CD14-positive monocyte (primary cell): ENCODE measurements around the gene ELAVL1. TPM values are rescaled to one million over a fixed set of nuclear protein-coding genes. Genes with fewer than 3 reads are reported as not detected.

Source experiments
- DNase-seq, 3 donors: peaks; one replicate each; pipeline ENCODE4 v3.0.0-alpha.2; 2011 to 2022
- H2AFZ ChIP-seq: 2 replicates; pipeline ENCODE4 v1.6.0; 2012; ENCODE audit warnings: mild to moderate bottlenecking, low read depth, low read length, inconsistent platforms; ENCODE audit not compliant: insufficient read depth, poor library complexity, severe bottlenecking
- H3K27ac ChIP-seq, 2 donors: 1 replicate in 1 of 2; 2 replicates in 1 of 2; pipeline ENCODE4 v1.5.1; 2012 to 2013; ENCODE audit warnings: low read length in 2 of 2, control low read depth in 1 of 2, inconsistent platforms in 1 of 2, low read depth in 1 of 2, mild to moderate bottlenecking in 1 of 2
- H3K27me3 ChIP-seq, 2 donors: one replicate each; pipeline versions ENCODE4 v1.6.0 to v1.6.1; 2011 to 2013; ENCODE audit warnings: low read length in 2 of 2; ENCODE audit not compliant: control insufficient read depth in 2 of 2, insufficient read depth in 2 of 2
- H3K36me3 ChIP-seq, 2 donors: replicated peaks in 1 of 2; 1 replicate in 1 of 2; 2 replicates in 1 of 2; pipeline versions ENCODE4 v1.5.1 to v1.6.1; 2012 to 2013; ENCODE audit warnings: low read length in 2 of 2, control low read depth in 1 of 2, inconsistent platforms in 1 of 2, mild to moderate bottlenecking in 1 of 2; ENCODE audit not compliant: insufficient read depth in 2 of 2, control insufficient read depth in 1 of 2
- H3K4me1 ChIP-seq, 2 donors: 1 replicate in 1 of 2; 2 replicates in 1 of 2; pipeline versions ENCODE4 v1.5.1 to v1.6.1; 2012 to 2013; ENCODE audit warnings: low read length in 2 of 2, control low read depth in 1 of 2, inconsistent platforms in 1 of 2, mild to moderate bottlenecking in 1 of 2, moderate library complexity in 1 of 2; ENCODE audit not compliant: insufficient read depth in 2 of 2, control insufficient read depth in 1 of 2
- H3K4me2 ChIP-seq: replicated peaks from 2 replicates; pipeline ENCODE3; 2012; ENCODE audit warnings: low read length, moderate library complexity, mild to moderate bottlenecking; ENCODE audit not compliant: poor library complexity, severe bottlenecking; ENCODE audit errors: extremely low read depth
- H3K4me3 ChIP-seq, 3 experiments: fragments of 200-600 bp in 1 of 3; sonication (generic) in 1 of 3; replicated peaks in 1 of 3; 1 replicate in 2 of 3; 2 replicates in 1 of 3; pipeline ENCODE4 v1.5.1; 2011 to 2013; ENCODE audit warnings: low read length in 3 of 3, mild to moderate bottlenecking in 3 of 3, control low read depth in 2 of 3, low read depth in 2 of 3, inconsistent platforms in 1 of 3, moderate library complexity in 1 of 3
- H3K79me2 ChIP-seq: 2 replicates; pipeline ENCODE4 v1.6.0; 2012; ENCODE audit warnings: mild to moderate bottlenecking, control low read depth, inconsistent platforms, low read length, moderate library complexity; ENCODE audit not compliant: insufficient read depth
- H3K9ac ChIP-seq: 2 replicates; pipeline ENCODE4 v1.6.0; 2017; ENCODE audit warnings: low read length, mild to moderate bottlenecking; ENCODE audit not compliant: insufficient read depth, poor library complexity, severe bottlenecking
- H3K9me3 ChIP-seq, 2 donors: replicated peaks in 1 of 2; 1 replicate in 1 of 2; 2 replicates in 1 of 2; pipeline versions ENCODE4 v1.5.1 to v1.6.1; 2012 to 2013; ENCODE audit warnings: low read length in 2 of 2, control low read depth in 1 of 2; ENCODE audit not compliant: control insufficient read depth in 1 of 2, insufficient read depth in 1 of 2
- H4K20me1 ChIP-seq: 2 replicates; pipeline ENCODE4 v1.6.0; 2012; ENCODE audit warnings: mild to moderate bottlenecking, low read length, control low read depth, moderate library complexity; ENCODE audit not compliant: insufficient read depth
- H3K27ac Mint-ChIP-seq, 7 donors: one replicate each; pipeline ENCODE4 v1.8.0; 2020; ENCODE audit warnings: mild to moderate bottlenecking in 7 of 7, mixed read lengths in 7 of 7, moderate library complexity in 6 of 7, inconsistent platforms in 2 of 7
- H3K27me3 Mint-ChIP-seq, 3 donors: one replicate each; pipeline ENCODE4 v1.8.0; 2021 to 2022; ENCODE audit warnings: low read depth in 3 of 3, mild to moderate bottlenecking in 3 of 3, mixed read lengths in 3 of 3, moderate library complexity in 3 of 3, inconsistent platforms in 1 of 3
- H3K36me3 Mint-ChIP-seq, 2 donors: one replicate each; pipeline ENCODE4 v1.8.0; 2020; ENCODE audit warnings: mixed read lengths in 2 of 2, inconsistent platforms in 1 of 2, mild to moderate bottlenecking in 1 of 2
- H3K4me1 Mint-ChIP-seq: one replicate; pipeline ENCODE4 v1.8.0; 2020; ENCODE audit warnings: mild to moderate bottlenecking, mixed read lengths
- H3K4me3 Mint-ChIP-seq, 2 donors: one replicate each; pipeline ENCODE4 v1.8.0; 2020; ENCODE audit warnings: mild to moderate bottlenecking in 2 of 2, mixed read lengths in 2 of 2, moderate library complexity in 1 of 2
- H3K9me3 Mint-ChIP-seq, 7 donors: one replicate each; pipeline ENCODE4 v1.8.0; 2020 to 2022; ENCODE audit warnings: mixed read lengths in 7 of 7, mild to moderate bottlenecking in 6 of 7, moderate library complexity in 6 of 7, inconsistent platforms in 2 of 7
- WGBS: methylation state at CpG from one replicate; pipeline ENCODE4 v1.1.5; 2013; ENCODE audit warnings: missing lambda C conversion rate; ENCODE audit not compliant: insufficient coverage; 5-methylcytosine and 5-hydroxymethylcytosine counted together
- intact Hi-C, 2 donors: fragments of 100-400 bp; cut with micrococcal nuclease; formaldehyde crosslinking; loops; one replicate each; pipeline versions ENCODE4 v1.15.0 to v1.15.1; 2023
- polyA plus RNA-seq, 3 donors: library from polyadenylated mRNA; depleted of rRNA in 1 of 3; unstranded in 2 of 3; stranded (reverse) in 1 of 3; fragments of 300-500 nt in 2 of 3; fragments of >200 nt in 1 of 3; fragmentation: Illumina TruSeq in 2 of 3; gene quantifications; 1 replicate in 2 of 3; 2 replicates in 1 of 3; pipeline ENCODE4 v1.2.3, GENCODE V29; 2012 to 2021
- TF ChIP-seq, protein P1 (sequence below): fragments of 200-600 bp; IDR thresholded peaks from one replicate; pipeline ENCODE4 v1.8.0; 2022; ENCODE audit warnings: antibody characterized with exemption, mild to moderate bottlenecking

ELAVL1 gene
- polyA plus RNA-seq, 3 donors, result 25.1 to 31.1 (median 30.7) TPM

DNA sequence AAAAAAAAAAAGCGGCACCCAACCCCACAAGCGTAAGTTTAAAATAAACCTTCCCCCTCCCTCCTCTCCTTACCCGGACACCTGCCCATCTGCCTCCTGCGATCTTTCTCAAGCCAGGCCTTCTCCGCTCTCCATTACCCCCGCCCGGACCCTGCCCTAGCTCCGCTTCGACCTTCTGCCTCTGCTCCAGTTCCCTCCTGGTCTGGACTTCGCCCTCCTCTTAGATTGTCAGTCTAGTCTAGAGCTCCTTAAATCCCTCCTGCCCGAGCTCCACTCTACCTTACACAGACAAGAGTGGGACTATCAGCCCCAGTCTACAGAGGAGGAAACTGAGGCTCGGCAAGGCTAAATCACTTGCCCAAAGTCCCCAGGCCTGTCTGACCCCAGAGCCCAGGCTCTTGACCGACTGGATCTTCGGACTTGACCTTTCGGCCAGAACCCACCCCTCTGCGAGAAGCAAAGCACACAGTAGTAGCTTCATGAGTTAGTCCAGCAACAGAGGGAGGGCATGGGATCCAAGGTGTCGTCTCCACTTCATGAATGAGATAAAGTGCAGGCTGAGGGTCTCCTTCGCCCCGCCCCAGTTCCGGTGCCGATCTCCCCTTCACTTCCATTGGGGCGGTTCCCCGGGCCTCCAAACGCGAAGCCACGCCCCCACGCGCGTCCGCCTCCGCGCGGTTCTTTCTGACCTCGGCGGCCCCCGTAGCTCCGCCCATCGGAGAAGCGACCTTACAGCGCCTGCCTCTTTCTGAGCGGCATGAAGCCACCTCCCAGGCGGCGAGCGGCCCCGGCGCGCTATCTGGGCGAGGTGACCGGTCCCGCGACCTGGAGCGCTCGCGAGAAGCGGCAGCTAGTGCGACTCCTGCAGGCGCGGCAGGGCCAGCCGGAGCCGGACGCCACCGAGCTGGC lies 85.6 kb downstream of the ELAVL1 start, which contains the start of gene SNAPC2:
Gene SNAPC2 (plus strand): TSS at position 729 of the 909 bp plus-strand sequence. CDS start 29 bp downstream, at position 758.
- Histone ChIP-seq H3K9me3 (peaks cover 0 to 18% of the 10 kb centered on the region in 2 donors), H3K9ac (peak within 1 kb of the TSS; percentile 69), H3K4me2 (peak within 1 kb of the TSS; percentile 98), H4K20me1 (peaks cover 4% of the 10 kb centered on the region), H3K4me3 (peak within 1 kb of the TSS; percentile 63 to 87 (median 69)), H3K79me2 (no peaks in the 10 kb centered on the region), H3K36me3 (peaks cover 12 to 15% of the 10 kb centered on the region in 2 donors), H2AFZ (peak within 1 kb of the TSS; percentile 88), H3K27me3 (peaks cover 26 to 41% of the 10 kb centered on the region in 2 donors), H3K27ac (peak within 1 kb of the TSS; percentile 83 to 88), H3K4me1 (peaks cover 39 to 65% of the 10 kb centered on the region in 2 donors)
- peak within 1 kb of the TSS; percentile 90 to 99 (median 97) for H3K27ac Mint-ChIP-seq
- peak within 1 kb of the TSS; percentile 91 to 99 for H3K4me3 Mint-ChIP-seq
- peaks cover 52% of the 10 kb centered on the region for H3K4me1 Mint-ChIP-seq
- peaks cover 15 to 17% of the 10 kb centered on the region in 2 donors for H3K36me3 Mint-ChIP-seq
- peaks cover 0 to 28% (median 15%) of the 10 kb centered on the region in 7 donors for H3K9me3 Mint-ChIP-seq
- WGBS, result 6% methylated on average over 62 of the region's 62 CpGs
- DNase-seq, result peak; percentile 80 to 94 (median 92)
- peaks cover 47 to 64% (median 55%) of the 10 kb centered on the region in 3 donors for H3K27me3 Mint-ChIP-seq
- intact Hi-C loops, result loop anchor here (1.0 to 10.0 kb wide), 6 partner anchors 15 to 1895 kb away; partner anchors contain the start of genes FBXL12 (in 1 of the 2), MAP2K7 (in 1 of the 2), PRR36 (in 1 of the 2) and TIMM44 (in 1 of the 2)
- TF ChIP-seq, protein P1, sequence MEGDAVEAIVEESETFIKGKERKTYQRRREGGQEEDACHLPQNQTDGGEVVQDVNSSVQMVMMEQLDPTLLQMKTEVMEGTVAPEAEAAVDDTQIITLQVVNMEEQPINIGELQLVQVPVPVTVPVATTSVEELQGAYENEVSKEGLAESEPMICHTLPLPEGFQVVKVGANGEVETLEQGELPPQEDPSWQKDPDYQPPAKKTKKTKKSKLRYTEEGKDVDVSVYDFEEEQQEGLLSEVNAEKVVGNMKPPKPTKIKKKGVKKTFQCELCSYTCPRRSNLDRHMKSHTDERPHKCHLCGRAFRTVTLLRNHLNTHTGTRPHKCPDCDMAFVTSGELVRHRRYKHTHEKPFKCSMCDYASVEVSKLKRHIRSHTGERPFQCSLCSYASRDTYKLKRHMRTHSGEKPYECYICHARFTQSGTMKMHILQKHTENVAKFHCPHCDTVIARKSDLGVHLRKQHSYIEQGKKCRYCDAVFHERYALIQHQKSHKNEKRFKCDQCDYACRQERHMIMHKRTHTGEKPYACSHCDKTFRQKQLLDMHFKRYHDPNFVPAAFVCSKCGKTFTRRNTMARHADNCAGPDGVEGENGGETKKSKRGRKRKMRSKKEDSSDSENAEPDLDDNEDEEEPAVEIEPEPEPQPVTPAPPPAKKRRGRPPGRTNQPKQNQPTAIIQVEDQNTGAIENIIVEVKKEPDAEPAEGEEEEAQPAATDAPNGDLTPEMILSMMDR, result no peak
